HepG2 (cell line): ENCODE data around the gene ANKRD29. TPM values are rescaled to one million over a fixed set of nuclear protein-coding genes. Genes with fewer than 3 reads are reported as not detected.

Source experiments
- ATAC-seq: fragments of 200-7000 bp; cut with Tn5 transposase; 3 replicates; pipeline ENCODE4 v1.9.1; 2020; ENCODE audit warnings: mild to moderate bottlenecking, moderate library complexity
- BruUV-seq: library from RNA; stranded (reverse); fragments of 400-500 nt; replicated peaks from 2 replicates; lab custom pipeline; 2021; lab: Mats Ljungman, UMichigan
- CTCF ChIA-PET: fragments of 300-600 bp; formaldehyde crosslinking; extraction: SDS; loops from one replicate; lab custom pipeline; 2021; ENCODE audit warnings: low total read pairs, inconsistent platforms, low intra/inter-chr PET ratio; lab: Yijun Ruan, JAX
- POLR2A ChIA-PET: fragments of 350-600 bp; sonication (Branson Sonifier 250); formaldehyde crosslinking; loops from one replicate; lab custom pipeline; 2020; ENCODE audit warnings: antibody characterized with exemption, inconsistent platforms; lab: Yijun Ruan, JAX
- DNase-seq: peaks from one replicate; pipeline ENCODE4 v3.0.0-alpha.2; 2015; ENCODE audit warnings: low spot score
- FAIRE-seq: peaks from 3 replicates; lab custom pipeline; 2011; peaks lifted over from hg19 to GRCh38; lab: Jason Lieb, UNC
- H2AFZ ChIP-seq: one replicate; pipeline ENCODE4 v1.6.1; 2011; ENCODE audit warnings: low read length, inconsistent platforms
- H3K27ac ChIP-seq: fragments of 300-600 bp; 3 replicates; pipeline ENCODE4 v1.8.0; 2011; ENCODE audit warnings: mixed run types, mild to moderate bottlenecking, mixed read lengths, low read length, inconsistent platforms; ENCODE audit not compliant: insufficient read depth; ENCODE audit errors: extremely low read length
- H3K27me3 ChIP-seq, 2 experiments: fragments of 200-600 bp in 1 of 2; 2 replicates in 1 of 2; 3 replicates in 1 of 2; pipeline versions ENCODE4 v1.6.0 to v1.8.0; 2011; ENCODE audit warnings: low read length in 2 of 2, mild to moderate bottlenecking in 2 of 2, moderate library complexity in 2 of 2, inconsistent platforms in 1 of 2; ENCODE audit not compliant: insufficient read depth in 2 of 2, control insufficient read depth in 1 of 2
- H3K36me3 ChIP-seq, 2 experiments: fragments of 200-600 bp in 1 of 2; replicated peaks in 1 of 2; 2 replicates in 1 of 2; 3 replicates in 1 of 2; pipeline versions ENCODE4 v1.5.1 to v1.8.0; 2011; ENCODE audit warnings: low read length in 2 of 2, inconsistent platforms in 1 of 2; ENCODE audit not compliant: insufficient read depth in 2 of 2, control insufficient read depth in 1 of 2
- H3K4me1 ChIP-seq: 2 replicates; pipeline ENCODE4 v1.5.1; 2012; ENCODE audit warnings: low read length, inconsistent platforms; ENCODE audit not compliant: insufficient read depth
- H3K4me2 ChIP-seq: 2 replicates; pipeline ENCODE4 v1.6.0; 2011; ENCODE audit warnings: low read depth, low read length, inconsistent platforms
- H3K4me3 ChIP-seq, 3 experiments: fragments of 200-600 bp in 1 of 3; sonication (generic), shearing (Covaris generic) in 1 of 3; replicated peaks in 1 of 3; 2 replicates each; pipeline ENCODE4 v1.5.1; 2011 to 2016; ENCODE audit warnings: low read length in 3 of 3, inconsistent platforms in 2 of 3, low read depth in 2 of 3, mild to moderate bottlenecking in 2 of 3, control low read depth in 1 of 3, mixed read lengths in 1 of 3; ENCODE audit not compliant: insufficient read depth in 1 of 3
- H3K79me2 ChIP-seq: one replicate; pipeline ENCODE4 v1.6.1; 2011; ENCODE audit warnings: low read length, inconsistent platforms; ENCODE audit not compliant: insufficient read depth
- H3K9ac ChIP-seq: 2 replicates; pipeline ENCODE4 v1.6.0; 2011; ENCODE audit warnings: mild to moderate bottlenecking, low read depth, low read length, inconsistent platforms; ENCODE audit not compliant: insufficient read depth
- H3K9me3 ChIP-seq: 2 replicates; pipeline ENCODE4 v1.5.1; 2012; ENCODE audit warnings: mild to moderate bottlenecking, low read length
- H4K20me1 ChIP-seq: 2 replicates; pipeline ENCODE4 v1.6.0; 2011; ENCODE audit warnings: inconsistent platforms, mild to moderate bottlenecking, low read length, moderate library complexity; ENCODE audit not compliant: insufficient read depth
- ARID5B ChIP-seq: IDR thresholded peaks from 2 replicates; pipeline ENCODE4 v1.4.0; 2020; ENCODE audit warnings: mild to moderate bottlenecking, missing genetic modification reagents
- ATRX ChIP-seq: sonication (generic); formaldehyde crosslinking; IDR thresholded peaks from 2 replicates; pipeline ENCODE4 v1.4.0; 2020; ENCODE audit warnings: missing genetic modification reagents, borderline replicate concordance
- CCAR2 ChIP-seq: fragments of 200-400 bp; formaldehyde crosslinking; optimal IDR thresholded peaks from 2 replicates; pipeline ENCODE3; 2018; ENCODE audit warnings: low read depth, mild to moderate bottlenecking, low read length, moderate library complexity
- CENPBD1 ChIP-seq: sonication (generic); formaldehyde crosslinking; IDR thresholded peaks from 2 replicates; pipeline ENCODE4 v1.8.0; 2022; ENCODE audit warnings: missing genetic modification reagents, low read depth, mild to moderate bottlenecking, borderline replicate concordance
- FOXA3 ChIP-seq: IDR thresholded peaks from 2 replicates; pipeline ENCODE4 v1.6.1; 2016; ENCODE audit warnings: missing genetic modification reagents, missing compliant biosample characterization
- HNF1B ChIP-seq: sonication (generic); formaldehyde crosslinking; IDR thresholded peaks from 2 replicates; pipeline ENCODE4 v1.5.1; 2020; ENCODE audit warnings: mild to moderate bottlenecking, moderate library complexity, missing genetic modification reagents
- JDP2 ChIP-seq: sonication (generic); formaldehyde crosslinking; IDR thresholded peaks from 2 replicates; pipeline ENCODE4 v1.8.1; 2022; ENCODE audit warnings: missing genetic modification reagents, borderline replicate concordance
- MYNN ChIP-seq: sonication (generic); formaldehyde crosslinking; IDR thresholded peaks from 2 replicates; pipeline ENCODE4 v1.4.0; 2020; ENCODE audit warnings: mild to moderate bottlenecking, low read depth, missing genetic modification reagents
- NFE2L2 ChIP-seq: fragments of 150-350 bp; IDR thresholded peaks from 2 replicates; pipeline ENCODE4 v1.6.1; 2014; ENCODE audit warnings: low read length
- ZFP82 ChIP-seq: sonication (generic); formaldehyde crosslinking; IDR thresholded peaks from 2 replicates; pipeline ENCODE4 v1.5.1; 2020; ENCODE audit warnings: mild to moderate bottlenecking, missing genetic modification reagents, borderline replicate concordance
- ZNF788 ChIP-seq: sonication (generic); formaldehyde crosslinking; IDR thresholded peaks from 2 replicates; pipeline ENCODE4 v1.5.0; 2020; ENCODE audit warnings: mild to moderate bottlenecking, missing genetic modification reagents, borderline replicate concordance
- ZSCAN20 ChIP-seq: sonication (generic); formaldehyde crosslinking; IDR thresholded peaks from 2 replicates; pipeline ENCODE4 v1.4.0; 2020; ENCODE audit warnings: missing genetic modification reagents, mild to moderate bottlenecking, borderline replicate concordance
- WGBS: methylation state at CpG from one replicate; pipeline ENCODE4 v1.1.6; 2017; ENCODE audit warnings: low lambda C conversion rate; 5-methylcytosine and 5-hydroxymethylcytosine counted together
- in situ Hi-C: cut with HindIII; loops from 2 replicates; pipeline ENCODE4 v1.10.0; 2017; ENCODE audit warnings: low pct_unique_long_range_greater_than_20kb; ENCODE audit not compliant: extremely low pct_ligation_motif_present
- intact Hi-C: fragments of 100-400 bp; cut with micrococcal nuclease; formaldehyde crosslinking; loops from one replicate; pipeline ENCODE4 v1.10.0; 2022; ENCODE audit not compliant: unreplicated experiment
- polyA plus RNA-seq, 8 experiments: library from polyadenylated mRNA; depleted of rRNA in 3 of 8; stranded (reverse) in 7 of 8; unstranded in 1 of 8; fragments of >200 nt; fragmentation: Illumina TruSeq in 4 of 8; extraction: Trizol in 4 of 8; gene quantifications; 2 replicates each; pipeline versions ENCODE4 v1.2.1 to v1.2.3, GENCODE V29; 2011 to 2016; ENCODE audit warnings: low read depth in 4 of 8, missing spikeins in 1 of 8, mixed read lengths in 1 of 8; ENCODE audit not compliant: insufficient read depth in 1 of 8
- total RNA-seq, 5 experiments: library from RNA; depleted of rRNA; stranded (reverse); fragments of >200 nt; fragmentation: Illumina TruSeq; extraction: Trizol; gene quantifications; 2 replicates each; pipeline ENCODE4 v1.2.3, GENCODE V29; 2016; ENCODE audit warnings: low read depth in 1 of 5

The ANKRD29 gene
- total and polyA plus RNA-seq, 2 of the 13 experiments (the other 11 are each of a cell fraction or from before 2014, with no cell fraction given): not detected

- Histone ChIP-seq H3K27me3 (peaks cover 0 to 15% of the 10 kb centered on the region in 2 experiments; a peak in 2 of 5 replicates), H3K4me2 (no peak overlapping the region), H3K4me3 (no peak overlapping the region), H3K36me3 (no peaks in the 10 kb centered on the region), H3K9ac (no peak overlapping the region), H3K4me1 (no peaks in the 10 kb centered on the region), H3K27ac (no peak overlapping the region), H3K9me3 (no peaks in the 10 kb centered on the region)
- intact Hi-C loops (no loop called here), in situ Hi-C loops (no loop called here)
- POLR2A ChIA-PET: no interaction called here
- no peak for DNase-seq
- no TSS peak for BruUV-seq
- TF ChIP-seq ZSCAN20 (CRISPR knock-in tag) (no peak), JDP2 (CRISPR knock-in tag) (no peak), NFE2L2 (no peak), FOXA3 (CRISPR knock-in tag) (no peak), CENPBD1 (CRISPR knock-in tag) (no peak), CCAR2 (no peak), MYNN (CRISPR knock-in tag) (no peak), ATRX (CRISPR knock-in tag) (no peak), HNF1B (CRISPR knock-in tag) (no peak), ZFP82 (CRISPR knock-in tag) (no peak), ZNF788 (CRISPR knock-in tag) (no peak), ARID5B (CRISPR knock-in tag) (no peak)
- TF ChIP-seq, all 625 proteins: peak for 0
- Histone ChIP-seq H4K20me1 (no peaks in the 10 kb centered on the region), H2AFZ (no peak overlapping the region), H3K79me2 (no peaks in the 10 kb centered on the region)
- 16% methylated on average over 4 of the region's 4 CpGs for WGBS
- ATAC-seq: no peak
- CTCF ChIA-PET: no interaction called here
- FAIRE-seq: no peak
Measured at GRCh38 chr18:23668731-23669130, 6.0 kb upstream of the ANKRD29 start.
